ACHN (cell line): ENCODE measurements around the gene NTN5.

Source experiments
- DNase-seq: peaks from one replicate; pipeline ENCODE4 v3.0.0-alpha.2; 2015
- in situ Hi-C: cut with HindIII; loops from 2 replicates; pipeline ENCODE4 v1.10.0; 2017; ENCODE audit warnings: low sequenced_read_pairs, low pct_ligation_motif_present, low pct_unique_long_range_greater_than_20kb

The NTN5 gene

GRCh38 chr19:48623556-48624066, 49.2 kb downstream of the NTN5 start:
- DNase-seq: no peak
- in situ Hi-C loops: no loop called here

DNA sequence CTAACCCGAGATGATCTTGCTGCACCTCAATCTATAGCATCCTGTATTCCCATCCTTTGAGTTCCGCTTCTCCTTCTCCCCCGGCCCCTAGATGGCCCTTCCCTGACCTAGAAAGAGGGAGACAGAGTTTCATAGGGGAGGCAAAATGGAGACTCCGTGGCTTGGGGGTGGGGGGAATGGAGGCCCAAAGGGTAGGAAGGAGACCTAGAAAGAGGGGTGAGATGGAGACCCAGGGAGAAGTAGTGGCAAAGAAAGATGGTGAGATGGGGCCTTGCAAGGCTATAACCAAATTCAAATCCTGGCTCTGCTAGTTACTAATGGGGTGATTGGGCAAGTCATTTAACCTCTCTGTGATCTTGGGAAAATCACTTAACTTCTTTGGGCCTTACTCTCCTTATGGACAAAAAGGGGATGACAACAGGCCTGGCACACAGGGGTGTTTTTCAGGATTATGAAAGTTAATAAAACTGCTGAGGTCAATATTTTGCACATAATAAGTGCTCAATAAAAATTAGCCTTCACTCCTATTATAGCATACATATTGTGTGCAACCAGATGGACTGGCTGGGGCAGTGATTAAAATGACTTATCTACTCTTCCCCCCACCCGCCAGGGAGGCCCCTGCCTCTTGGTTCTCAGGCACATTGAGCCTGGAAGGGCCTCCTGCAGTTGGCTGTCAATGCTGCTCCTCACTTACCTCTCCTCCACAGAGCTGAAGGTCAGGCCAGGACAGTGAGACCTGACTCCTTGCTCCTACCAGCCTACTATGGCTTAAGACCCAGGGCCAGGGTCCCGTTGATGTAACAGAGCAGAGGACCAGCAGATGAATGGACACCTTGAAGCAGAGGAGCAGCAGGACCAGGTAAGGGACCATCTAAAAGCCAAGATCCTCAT, 52.9 kb downstream of the NTN5 start:
- in situ Hi-C loops: no loop called here
- no peak for DNase-seq

- peak; percentile 98 for DNase-seq
- in situ Hi-C loops: no loop called here
These were observed 53.7 kb downstream of the NTN5 start, which contains the start of the genes RPL18 and SPHK2 for GRCh38 chr19:48618916-48619691. RPL18 (minus strand) TSS chr19:48619178; CDS start chr19:48619143, 35 bp downstream. SPHK2 (plus strand) TSS chr19:48619506; CDS start chr19:48620515, 1,009 bp downstream.

GRCh38 chr19:48618278-48618915, 54.4 kb downstream of the NTN5 start:
- no peak for DNase-seq
- in situ Hi-C loops: no loop called here

GRCh38 chr19:48617146-48617937, 55.5 kb downstream of the NTN5 start:
- no peak for DNase-seq
- in situ Hi-C loops: no loop called here

GRCh38 chr19:48616491-48617056, 56.2 kb downstream of the NTN5 start:
- no peak for DNase-seq
- in situ Hi-C loops: no loop called here

- in situ Hi-C loops: no loop called here
These were observed 56.8 kb downstream of the NTN5 start for GRCh38 chr19:48616041-48616436.

GRCh38 chr19:48615231-48616040, 57.4 kb downstream of the NTN5 start:
- in situ Hi-C loops: no loop called here
- no peak for DNase-seq

More at GRCh38 chr19:48616041-48616436, 56.8 kb downstream of the NTN5 start:
- DNase-seq: no peak

GRCh38 chr19:48614436-48615230, 58.2 kb downstream of the NTN5 start, which contains the start of gene FAM83E:
FAM83E (minus strand) TSS chr19:48615076; CDS start chr19:48613372, 1,704 bp downstream.
- DNase-seq: no peak
- in situ Hi-C loops: no loop called here

DNA sequence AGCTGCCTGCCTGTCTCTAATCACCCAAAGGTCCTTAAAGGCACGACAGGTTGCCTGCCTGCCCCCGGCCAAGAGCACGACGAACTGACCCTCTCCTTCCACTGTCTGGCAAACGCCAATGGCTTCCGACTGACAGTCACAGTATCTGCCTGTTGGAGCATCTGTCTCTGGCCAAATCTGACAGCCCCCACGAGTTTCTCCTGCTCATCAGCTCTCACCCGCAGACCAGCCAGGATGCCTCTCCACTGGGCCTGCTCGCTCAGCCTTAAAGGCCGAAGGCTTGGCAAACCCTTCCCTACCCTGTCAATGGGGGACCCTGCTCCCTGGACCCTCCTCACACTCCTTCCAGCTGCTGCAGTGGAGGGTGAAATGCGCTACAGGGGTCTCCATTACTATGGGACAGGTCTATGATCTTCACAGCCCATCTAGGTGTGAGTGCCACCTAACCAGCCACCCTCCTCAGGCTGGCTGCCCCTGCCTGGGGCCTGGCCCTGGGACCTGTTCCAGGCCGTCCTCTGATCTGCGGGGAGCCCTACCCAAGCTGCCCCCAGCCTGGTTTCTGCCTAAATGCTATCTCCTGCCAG, 58.9 kb downstream of the NTN5 start:
- DNase-seq: no peak
- in situ Hi-C loops: no loop called here

DNA sequence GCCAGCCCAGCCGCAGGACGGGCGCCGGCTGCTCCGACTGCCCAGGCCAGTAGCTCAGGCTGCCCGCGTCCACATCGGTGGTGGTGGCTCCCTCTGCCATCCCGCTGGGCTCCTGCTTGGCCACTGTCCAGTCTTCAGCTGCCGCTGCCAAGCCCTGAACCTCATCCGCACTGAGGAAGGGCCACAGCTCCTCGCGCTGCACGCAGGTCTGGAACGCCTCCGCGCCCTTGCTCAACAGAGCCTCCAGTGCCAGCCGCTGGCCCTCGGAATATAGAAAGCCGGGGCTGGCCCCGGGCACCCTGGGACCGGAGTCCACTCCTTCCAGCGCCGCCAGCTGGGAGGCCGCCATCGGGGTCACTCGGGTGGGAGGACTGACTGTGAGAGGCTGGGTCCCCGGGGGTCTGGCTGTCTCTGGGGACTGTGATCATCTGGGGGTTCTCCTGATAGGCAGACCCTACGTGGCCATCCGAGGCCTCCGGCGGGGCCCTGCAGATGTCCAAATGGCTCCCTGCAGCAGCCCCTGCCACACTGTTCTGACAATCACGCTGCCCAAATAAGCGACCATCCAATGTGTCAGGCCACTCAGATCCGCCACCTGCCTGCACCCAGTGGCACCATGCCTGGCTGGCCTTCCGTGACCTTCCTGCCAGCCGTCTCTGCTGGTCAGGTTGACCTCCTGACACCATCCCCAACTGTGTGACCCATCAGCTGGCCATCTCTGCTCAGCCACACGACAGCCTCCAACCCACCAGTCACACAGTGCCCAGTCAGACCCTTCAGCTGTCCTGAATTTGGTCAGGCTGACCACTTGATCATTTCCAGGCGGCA, 59.6 kb downstream of the NTN5 start:
- in situ Hi-C loops: no loop called here
- no peak for DNase-seq

DNA sequence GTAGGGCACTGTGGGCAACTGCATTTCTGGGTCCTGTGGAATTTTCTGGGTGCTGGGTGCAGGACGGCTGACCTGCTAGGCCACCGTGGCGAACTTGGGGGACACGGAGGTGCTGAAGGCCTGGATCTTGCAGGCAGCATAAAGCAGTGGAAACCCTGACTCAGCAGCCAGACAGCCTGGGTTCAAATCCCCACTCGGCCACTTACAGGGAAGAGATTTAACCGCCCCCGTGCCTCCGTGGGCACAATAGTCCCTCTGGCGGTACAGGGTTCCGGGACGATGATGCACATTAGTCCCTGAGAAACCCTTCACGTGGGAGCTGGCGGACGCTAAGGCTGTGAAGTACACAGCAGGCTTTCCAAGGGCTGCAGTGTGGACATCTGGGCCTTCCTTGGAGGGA, 60.9 kb downstream of the NTN5 start:
- in situ Hi-C loops: no loop called here
- DNase-seq: no peak
